Measurements from ENCODE around the gene PCBP3.

- TF ChIP-seq CTCF (IDR thresholded peaks at IDR 0.05): no peak
- no peak for TF ChIP-seq POLR2A (IDR thresholded peaks at IDR 0.05)
Observed at GRCh38 chr21:45828580-45829570, 185.3 kb downstream of the PCBP3 start.
